GM12878 (cell line): ENCODE data around the gene CEP131. TPM values are rescaled to one million over a fixed set of nuclear protein-coding genes. Genes with fewer than 3 reads are reported as not detected.
A peak's percentile ranks its signal among the peaks of the same experiment; 100 is the strongest.

Experiments used
- ATAC-seq: fragments of 200-7000 bp; cut with Tn5 transposase; 3 replicates; pipeline ENCODE4 v1.9.1; 2020; ENCODE audit warnings: mild to moderate bottlenecking, moderate library complexity
- BruUV-seq: library from RNA; stranded (reverse); fragments of 400-500 nt; replicated peaks from 2 replicates; lab custom pipeline; 2021; lab: Mats Ljungman, UMichigan
- CTCF ChIA-PET: fragments of 300-600 bp; sonication (Branson Sonifier 250); formaldehyde crosslinking; extraction: SDS; loops from one replicate; lab custom pipeline; 2021; ENCODE audit warnings: inconsistent platforms; lab: Yijun Ruan, JAX
- POLR2A ChIA-PET: fragments of 350-600 bp; formaldehyde crosslinking; extraction: SDS; loops from one replicate; lab custom pipeline; 2021; ENCODE audit warnings: inconsistent platforms; lab: Charles Lee
- RAD21 ChIA-PET: fragments of 300-600 bp; sonication (Branson Sonifier 250); formaldehyde crosslinking; loops from one replicate; lab custom pipeline; 2023; ENCODE audit warnings: antibody characterized with exemption; ENCODE audit not compliant: unreplicated experiment; lab: Charles Lee
- SMC1A ChIA-PET: fragments of 300-600 bp; sonication (Branson Sonifier 250); formaldehyde crosslinking; loops from one replicate; lab custom pipeline; 2023; ENCODE audit not compliant: unreplicated experiment, uncharacterized antibody; lab: Charles Lee
- DNase-seq: peaks from one replicate; pipeline ENCODE4 v3.0.0-alpha.2; 2011; ENCODE audit warnings: low read depth, low spot score
- FAIRE-seq: peaks from 3 replicates; lab custom pipeline; 2011; peaks lifted over from hg19 to GRCh38; lab: Jason Lieb, UNC
- H2AFZ ChIP-seq: 2 replicates; pipeline ENCODE4 v1.6.0; 2011; ENCODE audit warnings: low read depth, low read length, control low read depth; ENCODE audit not compliant: control insufficient read depth
- H3K27ac ChIP-seq: 2 replicates; pipeline ENCODE4 v1.5.1; 2011; ENCODE audit warnings: control low read depth; ENCODE audit not compliant: control insufficient read depth, insufficient read depth
- H3K27me3 ChIP-seq, 2 experiments: replicated peaks in 1 of 2; 2 replicates each; pipeline versions ENCODE4 v1.6.0 to v1.6.1; 2011; ENCODE audit warnings: low read length in 1 of 2; ENCODE audit not compliant: control insufficient read depth in 2 of 2, insufficient read depth in 2 of 2
- H3K36me3 ChIP-seq, 2 experiments: 2 replicates each; pipeline ENCODE4 v1.5.1; 2011; ENCODE audit warnings: low read length in 1 of 2; ENCODE audit not compliant: control insufficient read depth in 2 of 2, insufficient read depth in 2 of 2
- H3K4me1 ChIP-seq: 2 replicates; pipeline ENCODE4 v1.6.1; 2011; ENCODE audit warnings: mild to moderate bottlenecking, low read length, moderate library complexity, mixed read lengths; ENCODE audit not compliant: control insufficient read depth, insufficient read depth
- H3K4me2 ChIP-seq: 2 replicates; pipeline ENCODE4 v1.6.0; 2011; ENCODE audit warnings: control low read depth; ENCODE audit not compliant: control insufficient read depth, insufficient read depth
- H3K4me3 ChIP-seq: fragments of 200-600 bp; sonication (generic); 2 replicates; pipeline ENCODE4 v1.5.1; 2016
- H3K79me2 ChIP-seq: 2 replicates; pipeline ENCODE4 v1.6.0; 2011; ENCODE audit warnings: low read length; ENCODE audit not compliant: control insufficient read depth, insufficient read depth
- H3K9ac ChIP-seq: 2 replicates; pipeline ENCODE4 v1.8.0; 2011; ENCODE audit warnings: low read length, control low read depth, mixed read lengths; ENCODE audit not compliant: control insufficient read depth, insufficient read depth
- H3K9me3 ChIP-seq: replicated peaks from 3 replicates; pipeline ENCODE4 v1.5.1; 2011; ENCODE audit warnings: mild to moderate bottlenecking, low read length; ENCODE audit not compliant: control insufficient read depth, insufficient read depth
- H4K20me1 ChIP-seq: 2 replicates; pipeline ENCODE4 v1.6.0; 2011; ENCODE audit not compliant: control insufficient read depth, insufficient read depth
- CHD2 ChIP-seq: IDR thresholded peaks from 2 replicates; pipeline ENCODE4 v1.6.1; 2011; ENCODE audit warnings: low read depth, low read length, improper control_type of control experiment, borderline replicate concordance
- HDAC2 ChIP-seq: fragments of 200-600 bp; sonication (generic); IDR thresholded peaks from 2 replicates; pipeline ENCODE4 v1.6.1; 2017
- HDGF ChIP-seq: fragments of 450-650 bp; IDR thresholded peaks from 2 replicates; pipeline ENCODE4 v1.6.1; 2016; ENCODE audit warnings: antibody characterized with exemption
- MLLT1 ChIP-seq: fragments of 450-650 bp; IDR thresholded peaks from 2 replicates; pipeline ENCODE4 v1.6.1; 2016; ENCODE audit warnings: mild to moderate bottlenecking
- MTA2 ChIP-seq: fragments of 450-650 bp; IDR thresholded peaks from 2 replicates; pipeline ENCODE4 v1.6.1; 2016; ENCODE audit warnings: low read depth, mild to moderate bottlenecking, moderate library complexity
- NBN ChIP-seq: fragments of 450-650 bp; IDR thresholded peaks from 2 replicates; pipeline ENCODE4 v1.6.1; 2016
- NFXL1 ChIP-seq: fragments of 450-650 bp; IDR thresholded peaks from 2 replicates; pipeline ENCODE4 v1.6.1; 2017; ENCODE audit warnings: antibody characterized with exemption, mild to moderate bottlenecking, borderline replicate concordance
- RAD21 ChIP-seq: IDR thresholded peaks from 2 replicates; pipeline ENCODE4 v1.6.1; 2011; ENCODE audit warnings: mild to moderate bottlenecking, low read depth, low read length, moderate library complexity; ENCODE audit not compliant: insufficient read depth
- RB1 ChIP-seq: fragments of 450-650 bp; formaldehyde crosslinking; IDR thresholded peaks from 2 replicates; pipeline ENCODE4 v1.6.1; 2017; ENCODE audit warnings: mild to moderate bottlenecking, borderline replicate concordance
- STAT1 ChIP-seq: fragments of 450-650 bp; conservative IDR thresholded peaks from 2 replicates; pipeline ENCODE4 v1.6.1; 2014; ENCODE audit warnings: antibody characterized with exemption, mild to moderate bottlenecking
- TARDBP ChIP-seq: IDR thresholded peaks from 2 replicates; pipeline ENCODE4 v1.6.1; 2016; ENCODE audit warnings: borderline replicate concordance
- YBX1 ChIP-seq: fragments of 450-650 bp; IDR thresholded peaks from 2 replicates; pipeline ENCODE4 v1.6.1; 2016; ENCODE audit warnings: antibody characterized with exemption
- ZNF207 ChIP-seq: fragments of 450-650 bp; IDR thresholded peaks from 2 replicates; pipeline ENCODE4 v1.6.1; 2014; ENCODE audit warnings: antibody characterized with exemption, mild to moderate bottlenecking, borderline replicate concordance
- WGBS: methylation state at CpG from one replicate; pipeline ENCODE4 v1.1.6; 2016; ENCODE audit warnings: low lambda C conversion rate; ENCODE audit not compliant: insufficient replicate concordance, insufficient coverage; ENCODE audit errors: missing lambda C conversion rate; 5-methylcytosine and 5-hydroxymethylcytosine counted together
- in situ Hi-C: fragments of 300-500 bp; cut with MboI; formaldehyde crosslinking; loops from 9 replicates; pipeline ENCODE4 v1.14.3; 2018; ENCODE audit warnings: mixed read lengths
- intact Hi-C: fragments of 100-400 bp; cut with micrococcal nuclease; formaldehyde crosslinking; loops from one replicate; pipeline ENCODE4 v1.14.2; 2022; ENCODE audit not compliant: unreplicated experiment
- polyA plus RNA-seq, 11 experiments: library from polyadenylated mRNA; depleted of rRNA in 4 of 11; unstranded in 6 of 11; stranded (reverse) in 5 of 11; fragments of >200 nt; fragmentation: Nextera tagmentation in 4 of 11; fragmentation: Illumina TruSeq in 1 of 11; extraction: Ambion mirVana in 4 of 11; extraction: Trizol in 1 of 11; gene quantifications; 1 replicate in 1 of 11; 2 replicates in 10 of 11; pipeline versions ENCODE4 v1.2.1 to v1.2.3, GENCODE V29; 2011 to 2016; ENCODE audit warnings: inconsistent platforms in 2 of 11, missing spikeins in 2 of 11, low read depth in 1 of 11
- total RNA-seq, 4 experiments: library from RNA; depleted of rRNA in 3 of 4; stranded (reverse); fragments of >200 nt in 3 of 4; fragmentation: Illumina TruSeq in 1 of 4; extraction: Trizol in 1 of 4; gene quantifications; 2 replicates each; pipeline versions ENCODE4 v1.2.1 to v1.2.3, GENCODE V29; 2013 to 2021
- TF ChIP-seq, protein P1 (sequence below): fragments of 450-650 bp; IDR thresholded peaks from 2 replicates; pipeline ENCODE4 v1.6.1; 2016; ENCODE audit warnings: mild to moderate bottlenecking
- TF ChIP-seq, protein P2 (sequence below): fragments of 450-650 bp; formaldehyde crosslinking; IDR thresholded peaks from 2 replicates; pipeline ENCODE4 v1.5.0; 2022; ENCODE audit warnings: mild to moderate bottlenecking, missing genetic modification characterization

Gene CEP131
- total and polyA plus RNA-seq, 10 of the 15 experiments (the other 5 are each of a cell fraction or from before 2014, with no cell fraction given) = 0.05 to 17.3 (median 6.7) TPM

GRCh38 chr17:81254955-81255717 is 32.4 kb upstream of the CEP131 start (continued):
- TF ChIP-seq NFXL1 (no peak), RB1 (no peak), MTA2 (no peak)
- TF ChIP-seq, all 136 proteins: peak for 0

GRCh38 chr17:81253358-81254131 is 30.8 kb upstream of the CEP131 start:
- BruUV-seq = no TSS peak
- RAD21 ChIA-PET = interaction anchor here (1.0 to 3.0 kb wide), 3 partner anchors 68 to 350 kb away, joined by 3 to 27 read pairs (median 3); no protein-coding TSS in a partner anchor
- Histone ChIP-seq H3K9me3 (no peaks in the 10 kb centered on the region), H3K36me3 (peaks cover 2% of the 10 kb centered on the region in 2 experiments; a peak in 3 of 4 replicates), H3K27me3 (no peaks in the 10 kb centered on the region), H3K4me3 (no peak overlapping the region), H3K9ac (no peak overlapping the region), H3K27ac (no peak overlapping the region), H3K4me2 (no peak overlapping the region), H4K20me1 (no peaks in the 10 kb centered on the region), H3K79me2 (no peaks in the 10 kb centered on the region), H2AFZ (no peak overlapping the region), H3K4me1 (no peaks in the 10 kb centered on the region)
- FAIRE-seq (peak; percentile 83), ATAC-seq (peak; percentile 81), DNase-seq (no peak)
- WGBS = 57% methylated on average over 19 of the region's 19 CpGs
- SMC1A ChIA-PET = interaction anchor here (0.5 to 1.5 kb wide), 5 partner anchors 32 to 344 kb away, joined by 3 to 12 read pairs (median 4); no protein-coding TSS in a partner anchor
- POLR2A ChIA-PET = interaction anchor here (0.5 kb wide), 1 partner anchor 254 kb away, joined by 6 read pairs; no protein-coding TSS in a partner anchor
- CTCF ChIA-PET = interaction anchor here (0.6 to 3.4 kb wide), 13 partner anchors 14 to 835 kb away, joined by 3 to 44 read pairs (median 3); partner anchors contain the start of genes CEP131, NDUFAF8 and TEPSIN
- intact Hi-C loops (loop anchor here (1.0 to 10.0 kb wide), 3 partner anchors 231 to 349 kb away; partner anchors contain the start of gene ACTG1), in situ Hi-C loops (no loop called here)
- TF ChIP-seq HDGF (peak; percentile 99), ZNF207 (no peak), MLLT1 (peak; percentile 83), NBN (peak; percentile 90), CHD2 (peak; percentile 28; the same call in 1 of the 2 replicates), HDAC2 (no peak), STAT1 (no peak), YBX1 (0 out of 2 replicates have a peak, but pooled peaks have one; percentile 52), RAD21 (peak; percentile 70), TARDBP (no peak)
- TF ChIP-seq, protein P1, sequence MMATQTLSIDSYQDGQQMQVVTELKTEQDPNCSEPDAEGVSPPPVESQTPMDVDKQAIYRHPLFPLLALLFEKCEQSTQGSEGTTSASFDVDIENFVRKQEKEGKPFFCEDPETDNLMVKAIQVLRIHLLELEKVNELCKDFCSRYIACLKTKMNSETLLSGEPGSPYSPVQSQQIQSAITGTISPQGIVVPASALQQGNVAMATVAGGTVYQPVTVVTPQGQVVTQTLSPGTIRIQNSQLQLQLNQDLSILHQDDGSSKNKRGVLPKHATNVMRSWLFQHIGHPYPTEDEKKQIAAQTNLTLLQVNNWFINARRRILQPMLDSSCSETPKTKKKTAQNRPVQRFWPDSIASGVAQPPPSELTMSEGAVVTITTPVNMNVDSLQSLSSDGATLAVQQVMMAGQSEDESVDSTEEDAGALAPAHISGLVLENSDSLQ = peak; percentile 32
- TF ChIP-seq, protein P2, sequence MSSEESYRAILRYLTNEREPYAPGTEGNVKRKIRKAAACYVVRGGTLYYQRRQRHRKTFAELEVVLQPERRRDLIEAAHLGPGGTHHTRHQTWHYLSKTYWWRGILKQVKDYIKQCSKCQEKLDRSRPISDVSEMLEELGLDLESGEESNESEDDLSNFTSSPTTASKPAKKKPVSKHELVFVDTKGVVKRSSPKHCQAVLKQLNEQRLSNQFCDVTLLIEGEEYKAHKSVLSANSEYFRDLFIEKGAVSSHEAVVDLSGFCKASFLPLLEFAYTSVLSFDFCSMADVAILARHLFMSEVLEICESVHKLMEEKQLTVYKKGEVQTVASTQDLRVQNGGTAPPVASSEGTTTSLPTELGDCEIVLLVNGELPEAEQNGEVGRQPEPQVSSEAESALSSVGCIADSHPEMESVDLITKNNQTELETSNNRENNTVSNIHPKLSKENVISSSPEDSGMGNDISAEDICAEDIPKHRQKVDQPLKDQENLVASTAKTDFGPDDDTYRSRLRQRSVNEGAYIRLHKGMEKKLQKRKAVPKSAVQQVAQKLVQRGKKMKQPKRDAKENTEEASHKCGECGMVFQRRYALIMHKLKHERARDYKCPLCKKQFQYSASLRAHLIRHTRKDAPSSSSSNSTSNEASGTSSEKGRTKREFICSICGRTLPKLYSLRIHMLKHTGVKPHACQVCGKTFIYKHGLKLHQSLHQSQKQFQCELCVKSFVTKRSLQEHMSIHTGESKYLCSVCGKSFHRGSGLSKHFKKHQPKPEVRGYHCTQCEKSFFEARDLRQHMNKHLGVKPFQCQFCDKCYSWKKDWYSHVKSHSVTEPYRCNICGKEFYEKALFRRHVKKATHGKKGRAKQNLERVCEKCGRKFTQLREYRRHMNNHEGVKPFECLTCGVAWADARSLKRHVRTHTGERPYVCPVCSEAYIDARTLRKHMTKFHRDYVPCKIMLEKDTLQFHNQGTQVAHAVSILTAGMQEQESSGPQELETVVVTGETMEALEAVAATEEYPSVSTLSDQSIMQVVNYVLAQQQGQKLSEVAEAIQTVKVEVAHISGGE (CRISPR knock-in tag) = no peak
